HG02938 (cell line): ENCODE data around the gene LTB4R.

Experiments
- ATAC-seq: cut with Tn5 transposase; IDR thresholded peaks from one replicate; pipeline ENCODE4 v1.9.1; 2021; ENCODE audit warnings: mild to moderate bottlenecking, moderate library complexity; ENCODE audit not compliant: unreplicated experiment

Gene LTB4R, protein sequence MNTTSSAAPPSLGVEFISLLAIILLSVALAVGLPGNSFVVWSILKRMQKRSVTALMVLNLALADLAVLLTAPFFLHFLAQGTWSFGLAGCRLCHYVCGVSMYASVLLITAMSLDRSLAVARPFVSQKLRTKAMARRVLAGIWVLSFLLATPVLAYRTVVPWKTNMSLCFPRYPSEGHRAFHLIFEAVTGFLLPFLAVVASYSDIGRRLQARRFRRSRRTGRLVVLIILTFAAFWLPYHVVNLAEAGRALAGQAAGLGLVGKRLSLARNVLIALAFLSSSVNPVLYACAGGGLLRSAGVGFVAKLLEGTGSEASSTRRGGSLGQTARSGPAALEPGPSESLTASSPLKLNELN

DNA sequence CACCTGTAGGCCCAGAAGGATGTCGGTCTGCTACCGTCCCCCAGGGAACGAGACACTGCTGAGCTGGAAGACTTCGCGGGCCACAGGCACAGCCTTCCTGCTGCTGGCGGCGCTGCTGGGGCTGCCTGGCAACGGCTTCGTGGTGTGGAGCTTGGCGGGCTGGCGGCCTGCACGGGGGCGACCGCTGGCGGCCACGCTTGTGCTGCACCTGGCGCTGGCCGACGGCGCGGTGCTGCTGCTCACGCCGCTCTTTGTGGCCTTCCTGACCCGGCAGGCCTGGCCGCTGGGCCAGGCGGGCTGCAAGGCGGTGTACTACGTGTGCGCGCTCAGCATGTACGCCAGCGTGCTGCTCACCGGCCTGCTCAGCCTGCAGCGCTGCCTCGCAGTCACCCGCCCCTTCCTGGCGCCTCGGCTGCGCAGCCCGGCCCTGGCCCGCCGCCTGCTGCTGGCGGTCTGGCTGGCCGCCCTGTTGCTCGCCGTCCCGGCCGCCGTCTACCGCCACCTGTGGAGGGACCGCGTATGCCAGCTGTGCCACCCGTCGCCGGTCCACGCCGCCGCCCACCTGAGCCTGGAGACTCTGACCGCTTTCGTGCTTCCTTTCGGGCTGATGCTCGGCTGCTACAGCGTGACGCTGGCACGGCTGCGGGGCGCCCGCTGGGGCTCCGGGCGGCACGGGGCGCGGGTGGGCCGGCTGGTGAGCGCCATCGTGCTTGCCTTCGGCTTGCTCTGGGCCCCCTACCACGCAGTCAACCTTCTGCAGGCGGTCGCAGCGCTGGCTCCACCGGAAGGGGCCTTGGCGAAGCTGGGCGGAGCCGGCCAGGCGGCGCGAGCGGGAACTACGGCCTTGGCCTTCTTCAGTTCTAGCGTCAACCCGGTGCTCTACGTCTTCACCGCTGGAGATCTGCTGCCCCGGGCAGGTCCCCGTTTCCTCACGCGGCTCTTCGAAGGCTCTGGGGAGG lies at the start of gene LTB4R:
LTB4R (plus strand) TSS at position 857 of the 959 bp plus-strand sequence. CDS start 4,150 bp downstream, outside the sequence.
- peak; percentile 57 for ATAC-seq

DNA sequence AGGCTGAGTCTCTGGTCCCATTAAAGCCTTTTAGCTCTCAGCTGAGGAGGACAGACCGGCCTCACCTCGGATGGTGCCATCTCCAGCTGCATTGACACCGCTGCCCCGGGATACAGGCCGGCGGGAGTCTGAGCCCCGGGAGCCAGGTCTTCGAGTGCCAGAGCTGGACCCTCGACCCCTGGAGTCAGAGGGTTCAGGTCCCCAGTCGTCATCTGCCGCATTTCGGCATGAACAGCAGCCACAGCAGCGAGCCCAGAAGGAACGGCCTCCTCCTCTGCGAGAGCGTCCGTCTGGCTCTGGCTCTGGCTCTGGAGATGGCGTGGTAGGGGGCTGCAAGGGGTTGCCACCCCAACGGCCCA lies 49.4 kb upstream of the LTB4R start:
- ATAC-seq = no peak

DNA sequence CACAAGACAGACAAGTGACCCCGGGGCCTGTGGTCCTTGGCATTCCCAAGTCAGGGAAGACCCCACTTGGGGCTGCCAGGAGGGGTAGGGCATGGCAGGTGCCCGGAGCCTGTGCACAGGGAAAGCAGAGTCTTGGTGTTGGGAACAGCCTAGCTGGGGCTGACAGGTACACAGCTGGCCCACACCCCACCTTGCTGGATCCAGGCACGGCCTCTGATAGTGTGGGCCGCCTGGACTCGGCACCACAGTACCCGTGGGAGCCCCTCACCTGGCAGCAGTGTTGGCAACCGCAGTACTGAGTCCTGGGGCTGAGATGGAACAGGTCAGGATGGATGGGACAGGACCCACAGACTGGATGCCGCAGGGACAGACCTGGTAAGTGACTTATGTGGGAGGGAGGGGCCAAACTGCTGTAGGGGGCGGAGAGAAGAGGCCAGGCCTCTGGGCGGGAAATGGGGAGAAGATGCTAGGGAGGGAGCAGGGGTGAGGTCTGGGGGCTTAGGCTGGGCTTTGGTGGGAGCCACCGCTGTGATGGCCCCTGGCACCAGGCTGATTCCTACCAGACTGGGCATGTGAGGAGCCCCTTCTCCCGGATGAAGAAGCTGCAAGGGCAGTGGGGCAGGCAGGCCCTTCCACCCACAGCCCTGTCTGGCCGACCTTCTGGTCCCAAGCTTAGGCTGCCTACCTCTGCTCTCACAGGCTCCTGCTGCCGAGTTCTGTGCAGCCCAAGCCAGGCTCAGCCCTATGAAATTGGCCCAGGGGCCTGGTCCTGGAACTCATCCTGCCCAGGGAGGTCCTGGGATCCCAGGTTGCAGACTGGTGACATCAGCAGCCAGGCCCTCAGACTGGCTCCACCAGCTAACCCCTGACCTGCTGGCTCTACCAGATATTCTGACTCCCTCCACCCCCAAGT lies 48.2 kb upstream of the LTB4R start, which contains the start of gene TGM1:
TGM1 (minus strand) TSS at position 357 of the 913 bp plus-strand sequence. CDS start 825 bp downstream, outside the sequence.
- no peak for ATAC-seq

DNA sequence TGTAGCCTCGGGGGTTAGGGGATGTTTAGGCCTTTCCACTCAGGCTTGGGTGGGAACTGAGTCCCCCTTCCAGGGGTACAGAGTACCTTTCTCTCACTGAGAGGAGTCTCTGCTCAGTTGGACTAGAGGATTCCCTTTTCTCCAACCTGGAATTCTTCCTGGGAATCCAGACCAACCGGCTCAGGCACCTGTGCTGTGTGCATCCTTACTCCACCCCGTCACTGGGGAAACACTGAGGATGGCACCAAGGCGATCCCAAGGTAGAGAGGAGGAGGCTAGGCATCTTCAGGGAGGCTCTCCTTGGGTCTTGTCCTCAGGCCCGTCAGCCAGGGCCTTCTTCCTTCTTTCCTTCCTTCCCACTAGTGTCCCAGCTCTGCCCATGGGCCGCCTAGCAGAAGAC lies 47.5 kb upstream of the LTB4R start:
- no peak for ATAC-seq

DNA sequence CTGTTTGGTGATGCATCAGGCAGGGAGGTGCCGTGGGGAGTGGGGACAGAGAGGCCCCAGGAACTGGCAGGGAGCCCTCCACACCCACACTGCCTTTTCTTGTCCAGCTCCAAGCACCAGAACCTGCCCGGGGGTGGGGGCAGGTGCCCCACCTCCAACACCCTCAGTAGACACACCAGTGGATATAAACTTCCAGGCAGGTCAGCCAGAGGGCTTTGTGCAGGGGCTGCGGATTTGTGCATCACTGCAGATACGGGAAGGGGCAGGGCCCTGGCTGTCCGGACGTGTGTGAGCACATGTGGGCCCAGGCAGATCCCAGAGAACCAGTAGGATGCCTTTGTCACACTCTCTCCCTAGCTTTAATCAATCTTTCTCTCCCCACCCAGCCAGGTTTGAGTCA lies 47.0 kb upstream of the LTB4R start:
- no peak for ATAC-seq

DNA sequence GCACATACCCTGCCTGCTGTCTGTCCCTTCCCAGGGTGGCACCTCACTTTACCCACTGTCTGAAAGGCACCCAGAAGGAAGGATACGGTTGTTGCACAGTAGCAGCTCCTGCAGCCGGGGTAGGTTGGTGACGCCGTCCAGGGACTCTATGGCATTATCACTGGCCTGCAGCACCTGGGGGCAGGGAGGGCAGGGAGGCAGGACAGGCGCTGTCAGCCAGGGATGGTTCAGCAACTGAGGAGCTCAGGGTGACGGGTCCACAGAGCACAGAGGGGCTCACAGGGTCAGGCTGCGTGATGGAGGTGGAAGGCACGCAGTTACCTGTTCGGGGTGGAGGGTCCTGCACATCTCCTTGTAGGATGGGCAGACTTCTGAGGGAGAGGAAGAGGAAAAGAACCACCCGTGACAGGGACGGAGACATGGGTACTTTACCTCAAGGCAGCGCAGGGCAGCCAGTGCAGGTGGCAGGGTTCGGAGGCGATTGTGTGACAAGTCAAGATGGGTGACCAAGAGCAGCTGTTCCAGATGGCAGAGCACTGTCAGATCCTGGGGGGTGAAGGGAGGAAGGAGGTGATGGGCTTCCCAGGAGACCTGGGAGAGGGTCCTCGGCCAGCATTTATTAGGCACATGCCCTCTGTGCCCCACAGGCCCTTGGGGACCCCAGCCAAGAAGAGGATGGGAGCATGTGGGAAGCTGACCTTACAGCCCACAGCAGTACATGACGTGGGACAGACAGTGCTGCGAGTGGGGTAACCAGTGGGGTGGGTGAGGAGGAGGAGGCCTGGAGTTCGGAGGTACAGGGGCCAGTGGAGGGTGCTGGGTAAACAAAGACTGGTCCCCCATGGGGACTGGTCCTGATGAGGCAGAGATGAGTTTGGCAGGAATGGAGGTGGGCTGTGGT lies 44.7 kb upstream of the LTB4R start:
- no peak for ATAC-seq

DNA sequence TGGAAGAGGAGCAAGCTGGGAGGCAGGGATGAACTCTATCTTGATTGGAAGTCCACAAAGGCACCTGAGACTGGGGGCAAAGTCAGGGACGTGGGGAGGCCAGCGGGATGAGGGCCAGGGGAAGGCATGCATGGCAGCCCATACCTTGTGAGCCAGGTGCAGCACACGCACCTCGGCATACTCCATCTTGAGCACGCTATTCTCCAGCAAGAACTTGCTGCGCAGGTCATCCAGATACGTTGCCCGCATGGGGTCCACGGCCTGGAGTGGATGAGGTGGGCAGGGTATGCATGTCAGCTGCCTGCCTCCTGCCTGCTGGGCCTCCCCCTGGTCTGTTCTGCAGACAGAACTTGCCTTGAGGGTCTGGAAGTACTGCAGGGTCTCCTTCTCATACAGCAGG lies 43.8 kb upstream of the LTB4R start:
- ATAC-seq = no peak

DNA sequence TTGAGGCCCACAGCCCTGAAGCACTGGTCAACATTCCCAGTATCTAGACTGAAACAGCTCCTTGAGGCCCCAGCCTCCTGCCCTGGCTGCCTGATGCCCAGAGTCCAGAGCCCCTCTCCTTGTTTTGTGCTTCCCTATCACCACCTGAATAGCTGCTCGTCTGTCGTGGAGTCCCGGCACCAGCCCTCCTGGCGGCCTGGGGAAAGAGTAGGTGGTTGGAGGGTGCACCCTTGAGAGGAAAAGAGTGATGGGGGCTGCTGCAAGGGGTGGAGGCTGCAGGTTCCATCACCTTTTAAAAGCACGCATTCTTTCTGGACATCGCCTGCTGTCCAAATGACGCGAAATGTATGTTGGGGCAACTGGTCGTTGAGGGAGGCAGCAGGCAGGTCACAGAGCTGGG lies 43.1 kb upstream of the LTB4R start:
- no peak for ATAC-seq

DNA sequence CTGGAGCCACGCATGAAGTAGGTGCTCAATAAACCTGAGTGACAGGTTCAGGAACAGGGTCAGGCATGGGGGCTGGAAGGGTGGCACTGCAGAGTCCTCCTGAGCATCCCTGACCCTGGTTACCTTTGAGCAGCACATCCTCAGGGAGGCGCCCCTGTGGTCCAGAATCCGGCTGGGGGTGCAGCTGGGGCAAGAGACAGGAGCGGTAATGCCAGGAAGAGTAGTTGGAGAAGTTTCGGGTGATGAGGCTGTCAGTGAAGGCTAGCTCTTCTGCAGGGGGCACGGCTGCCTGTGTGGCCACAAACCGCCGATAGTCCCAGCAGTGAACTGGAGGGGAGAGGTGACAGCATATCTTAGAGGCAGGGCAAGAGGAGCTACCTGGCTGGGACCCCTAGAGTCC lies 41.9 kb upstream of the LTB4R start:
- ATAC-seq = no peak

DNA sequence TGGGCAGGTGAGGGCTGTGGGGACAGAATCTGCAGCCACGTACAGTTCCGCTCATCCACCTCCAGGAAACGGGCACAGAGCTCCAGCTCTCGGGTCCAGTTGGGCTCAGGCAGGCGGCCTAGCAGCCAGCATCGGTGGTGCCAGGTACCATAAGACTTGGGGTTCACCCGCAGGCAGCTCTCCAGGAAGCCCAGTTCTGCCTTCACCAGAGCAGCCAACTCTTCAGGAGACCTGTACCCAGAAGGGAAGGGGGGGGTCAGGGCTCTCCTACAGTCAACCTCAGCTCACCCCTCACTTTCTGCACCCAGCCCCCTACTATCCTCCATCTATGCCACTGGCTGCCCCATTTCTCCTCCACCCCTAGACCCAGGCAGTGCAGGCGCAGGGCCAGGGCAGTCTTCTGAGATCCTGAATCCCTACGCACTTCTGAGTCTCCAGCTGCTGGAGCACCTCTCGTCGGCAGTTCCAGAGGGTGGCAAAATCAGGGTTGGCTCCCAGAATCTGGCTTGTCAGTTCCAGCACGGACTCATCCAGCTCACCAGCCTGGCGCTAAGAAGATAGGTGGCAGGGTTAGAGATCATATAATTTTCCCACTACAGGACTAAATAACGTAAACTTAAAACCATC lies 41.3 kb upstream of the LTB4R start:
- no peak for ATAC-seq

DNA sequence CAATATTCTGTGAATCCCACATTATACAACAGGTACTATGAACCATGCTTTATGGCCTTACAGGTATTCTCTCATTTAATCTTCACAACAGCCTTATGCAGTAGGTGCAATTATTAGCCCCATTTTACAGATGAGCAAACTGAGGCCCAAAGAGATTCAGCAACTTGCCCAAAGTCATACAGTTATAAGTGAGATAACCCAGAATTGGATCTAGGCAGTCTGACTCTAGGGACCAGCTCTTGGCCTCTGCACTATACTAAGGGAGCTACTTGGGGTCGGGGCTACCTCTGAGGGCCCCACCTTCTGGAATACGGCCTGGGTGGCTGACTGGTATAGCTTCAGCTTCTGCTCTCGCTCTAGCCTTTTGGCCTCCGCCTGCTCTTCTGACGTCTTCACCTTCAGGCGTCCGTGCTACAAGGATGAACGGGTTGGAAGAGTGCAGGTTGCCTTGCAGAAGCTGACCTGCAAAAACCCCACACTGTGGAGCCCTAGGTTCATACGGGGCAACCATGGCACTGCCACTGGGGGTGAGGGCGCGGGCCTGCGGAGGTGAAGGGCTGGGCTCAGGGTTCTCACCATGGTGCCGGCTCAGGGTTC lies 40.7 kb upstream of the LTB4R start:
- ATAC-seq = no peak

DNA sequence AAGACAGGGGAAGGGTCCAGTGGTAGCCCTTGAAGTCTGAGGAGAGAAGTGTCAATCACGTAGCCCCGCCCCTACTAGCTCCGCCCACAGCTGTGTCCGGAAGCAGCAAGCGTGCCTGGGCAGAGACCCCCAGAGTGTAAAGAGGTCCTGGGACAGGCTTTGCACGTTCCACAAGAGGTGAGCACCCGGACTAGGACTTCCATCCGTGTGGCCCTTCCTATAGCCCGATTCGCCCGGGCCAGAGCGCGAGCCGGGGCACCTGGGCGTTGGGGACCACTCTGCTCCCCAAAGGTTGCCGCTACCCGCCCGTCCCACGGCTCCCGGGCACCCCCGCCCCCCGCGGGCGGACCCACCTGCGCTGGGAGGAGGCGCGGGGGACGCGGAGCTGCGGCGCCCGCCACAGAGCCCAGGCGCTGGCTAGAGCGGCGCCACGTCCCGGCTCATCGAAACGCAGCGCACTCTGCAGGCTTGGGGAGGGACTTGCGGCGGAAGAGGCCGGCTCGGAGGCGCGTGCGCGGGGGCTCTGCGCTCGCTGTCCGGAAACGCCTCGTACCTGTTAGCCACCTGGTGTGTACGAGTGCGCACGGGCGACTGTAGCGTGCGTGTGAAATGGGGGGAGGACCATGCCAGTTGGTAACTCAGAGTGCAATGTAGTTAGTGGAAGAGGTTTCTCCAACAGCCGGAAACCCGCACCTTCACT lies 40.0 kb upstream of the LTB4R start, which contains the start of gene RABGGTA:
RABGGTA (minus strand) TSS at position 464 of the 700 bp plus-strand sequence. CDS start 482 bp downstream, outside the sequence.
- ATAC-seq = peak; percentile 78

DNA sequence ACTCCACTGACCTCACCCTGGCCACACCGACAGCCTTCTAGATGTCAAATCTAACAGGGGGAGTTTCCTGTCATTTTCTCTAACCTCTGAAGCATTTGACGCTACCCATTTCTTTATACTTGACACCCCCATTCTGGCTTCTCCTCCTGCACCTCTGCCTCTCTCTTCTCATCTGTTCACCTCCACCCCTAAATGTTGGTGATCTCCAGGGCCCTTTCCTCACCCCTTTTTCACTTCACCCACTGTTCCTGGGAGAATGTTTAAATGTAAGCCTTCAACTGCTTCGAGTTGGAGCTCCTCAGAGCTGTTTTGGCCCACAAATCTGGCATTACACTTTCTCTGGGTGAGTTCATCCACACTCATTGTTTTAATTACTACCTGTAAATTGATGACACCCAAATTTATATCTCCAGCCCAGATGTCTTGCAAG lies 39.5 kb upstream of the LTB4R start:
- no peak for ATAC-seq

DNA sequence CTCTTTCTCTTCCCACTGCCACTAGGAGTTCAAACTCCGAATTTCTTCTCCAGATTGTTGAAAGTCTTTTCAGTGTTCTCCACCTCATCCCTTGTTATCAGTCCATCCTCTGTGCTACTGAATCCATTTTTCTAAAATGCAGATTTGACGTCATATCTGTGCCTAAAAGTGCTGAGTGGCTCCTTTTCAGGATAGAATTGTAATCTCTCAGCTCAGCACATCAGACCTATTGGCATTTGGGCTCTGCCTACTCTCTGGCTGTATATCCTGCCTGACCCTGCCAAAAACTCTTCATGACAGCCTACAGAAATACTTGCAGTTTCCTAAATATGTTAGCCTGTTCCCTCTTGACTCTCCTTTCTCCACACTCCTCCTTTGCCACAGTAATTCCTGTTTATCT lies 38.8 kb upstream of the LTB4R start:
- no peak for ATAC-seq

DNA sequence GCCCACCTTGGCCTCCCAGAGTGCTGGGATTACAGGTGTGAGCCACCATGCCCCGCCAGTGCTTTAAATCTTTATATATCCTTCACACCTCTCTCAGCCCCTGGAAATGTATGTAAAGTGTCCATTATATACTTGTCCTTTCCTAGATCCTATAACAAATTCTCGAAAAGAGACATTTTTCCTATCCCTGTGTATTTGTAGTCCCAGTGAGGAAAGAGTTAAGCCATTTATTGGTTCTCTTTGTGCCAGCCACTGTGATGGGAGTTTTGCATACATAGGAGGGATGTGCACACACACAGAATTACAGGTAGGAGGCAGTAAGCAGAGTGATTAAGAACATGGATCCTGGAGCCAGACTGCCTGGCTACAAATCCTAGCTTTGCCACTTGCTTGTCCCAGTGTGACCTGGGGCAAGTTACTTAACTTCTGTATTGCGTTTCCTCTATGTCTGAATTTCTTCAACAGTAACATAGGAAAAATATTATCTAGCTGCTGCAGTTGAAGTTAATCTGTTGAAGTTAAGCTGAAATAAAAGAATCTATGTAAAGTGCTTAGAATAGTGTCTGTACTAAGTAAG lies 37.8 kb upstream of the LTB4R start:
- ATAC-seq = no peak

DNA sequence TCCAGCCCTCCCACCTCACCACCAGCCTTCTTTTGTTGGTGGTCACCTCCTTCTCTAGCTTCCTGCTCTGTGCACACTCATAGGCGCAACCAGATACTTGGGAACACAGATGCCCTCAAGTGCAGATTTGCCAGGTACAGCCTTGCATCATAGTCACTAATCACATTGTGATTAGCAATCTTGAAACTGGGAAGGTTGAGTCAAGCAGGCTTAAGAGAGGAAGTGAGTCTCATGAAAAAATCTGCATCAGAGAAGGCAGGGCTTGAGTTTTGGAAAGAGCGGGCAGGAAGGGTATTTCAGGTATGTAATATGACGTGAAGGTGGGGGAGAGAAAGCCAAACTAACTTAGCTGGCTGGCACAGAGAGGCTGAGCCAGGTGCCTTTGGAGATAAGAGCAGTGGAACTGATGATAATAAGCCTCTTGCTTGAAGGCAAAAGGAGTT lies 37.2 kb upstream of the LTB4R start:
- peak; percentile 39 for ATAC-seq

DNA sequence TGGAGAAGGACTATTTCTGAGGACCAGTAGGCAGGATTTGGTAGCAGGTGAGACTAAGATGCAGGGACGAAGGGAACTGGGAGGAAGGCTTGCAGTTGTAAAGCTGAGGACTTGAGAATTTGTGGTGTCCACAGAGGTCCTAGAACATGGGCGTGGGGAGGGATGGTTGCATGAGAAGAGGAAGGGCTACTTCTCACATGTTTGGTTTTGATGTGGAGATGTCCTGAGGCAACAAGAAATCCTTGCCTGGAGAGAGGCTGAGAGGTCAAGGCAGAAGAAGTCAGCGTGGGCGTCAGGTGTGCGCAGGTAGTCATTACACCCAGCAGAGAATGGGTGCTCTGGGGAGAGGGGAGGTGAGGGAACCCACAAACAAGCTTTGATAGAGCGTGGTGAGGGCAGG lies 34.2 kb upstream of the LTB4R start:
- no peak for ATAC-seq
